D721Med (cell line): ENCODE results near the gene RPL7A.
"Not testable (repeated sequence)": the region's sequence is repeated elsewhere in the genome, so short reads cannot be mapped to it uniquely, and the experiment has no call there.

Experiments used
- DNase-seq: peaks from one replicate; pipeline ENCODE4 v3.0.0; 2011; ENCODE audit warnings: low spot score; ENCODE audit not compliant: insufficient read length
- FAIRE-seq: peaks from 2 replicates; lab custom pipeline; 2011; peaks lifted over from hg19 to GRCh38; lab: Jason Lieb, UNC
- CTCF ChIP-seq: IDR thresholded peaks from 2 replicates; pipeline ENCODE4 v1.5.1; 2012; ENCODE audit warnings: mild to moderate bottlenecking, control low read depth; ENCODE audit not compliant: insufficient read depth; ENCODE audit errors: missing control alignments

Gene RPL7A

GRCh38 chr9:133347985-133348717 is at the start of gene RPL7A, which contains the start of gene MED22:
RPL7A (plus strand) TSS chr9:133348218; CDS start chr9:133348244, 26 bp downstream.
MED22 (minus strand) TSS chr9:133348131; CDS start chr9:133346662, 1,469 bp downstream.
- peak; percentile 93 for DNase-seq
- no peak for TF ChIP-seq CTCF
- no peak for FAIRE-seq

- not testable (repeated sequence) for DNase-seq, FAIRE-seq
These were observed 48.0 kb upstream of the RPL7A start for GRCh38 chr9:133299996-133300395.

- DNase-seq (no peak), FAIRE-seq (no peak)
- TF ChIP-seq CTCF = no peak
These were observed 46.5 kb upstream of the RPL7A start for GRCh38 chr9:133301253-133302230.

- DNase-seq = no peak
- no peak for FAIRE-seq
These were observed 44.5 kb upstream of the RPL7A start for GRCh38 chr9:133303266-133304157.

GRCh38 chr9:133304158-133304470 is 43.9 kb upstream of the RPL7A start:
- DNase-seq = no peak
- no peak for FAIRE-seq
- no peak for TF ChIP-seq CTCF

More at GRCh38 chr9:133303266-133304157, 44.5 kb upstream of the RPL7A start:
- TF ChIP-seq CTCF = no peak

- no peak for FAIRE-seq
- no peak for TF ChIP-seq CTCF
- DNase-seq = no peak
These were observed 43.3 kb upstream of the RPL7A start for GRCh38 chr9:133304477-133305377.
